ENCODE results near the gene ZDHHC3.

- TF ChIP-seq ZNF384 (IDR thresholded peaks at IDR 0.05) (no peak), SUZ12 (IDR thresholded peaks at IDR 0.05) (no peak), SP1 (IDR thresholded peaks at IDR 0.05) (no peak), NFRKB (IDR thresholded peaks at IDR 0.05) (no peak), HDGF (IDR thresholded peaks at IDR 0.05; ENCODE audit: borderline replicate concordance) (no peak), FOXM1 (IDR thresholded peaks at IDR 0.05; ENCODE audit: borderline replicate concordance) (no peak), CTBP1 (IDR thresholded peaks at IDR 0.05; ENCODE audit: borderline replicate concordance) (no peak), FOXA1 (IDR thresholded peaks at IDR 0.05) (no peak), FOXK2 (IDR thresholded peaks at IDR 0.05) (no peak), BHLHE40 (IDR thresholded peaks at IDR 0.05; ENCODE audit: borderline replicate concordance) (no peak), ARNT (IDR thresholded peaks at IDR 0.05) (no peak), TARDBP (IDR thresholded peaks at IDR 0.05) (no peak)
These were observed 68.4 kb downstream of the ZDHHC3 start for GRCh38 chr3:44907612-44908011.
